Gastroesophageal sphincter (tissue), 4 donors: Measurements from ENCODE around the gene TMOD4. TPM values are rescaled to one million over a fixed set of nuclear protein-coding genes. Genes with fewer than 3 reads are reported as not detected.
A peak's percentile ranks its signal among the peaks of the same experiment; 100 is the strongest.

Experiments
- ATAC-seq: fragments of 150-250 bp; one replicate; pipeline ENCODE4 v1.9.1; 2016; ENCODE audit warnings: mild to moderate bottlenecking, moderate library complexity
- H3K27ac ChIP-seq, 4 donors: fragments of 200-600 bp; sonication (generic) in 3 of 4; 1 replicate in 3 of 4; 2 replicates in 1 of 4; pipeline ENCODE4 v1.5.1; 2016 to 2019
- H3K27me3 ChIP-seq: fragments of 200-600 bp; sonication (generic); one replicate; pipeline ENCODE4 v1.5.1; 2019
- H3K36me3 ChIP-seq, 2 donors: fragments of 200-600 bp; sonication (generic); one replicate each; pipeline ENCODE4 v1.5.1; 2019; ENCODE audit warnings: control low read depth in 1 of 2
- H3K4me1 ChIP-seq, 3 donors: fragments of 200-600 bp; sonication (generic); 1 replicate in 2 of 3; 2 replicates in 1 of 3; pipeline ENCODE4 v1.5.1; 2016 to 2019; ENCODE audit warnings: control low read depth in 2 of 3
- H3K4me3 ChIP-seq, 2 donors: fragments of 200-600 bp; sonication (generic); one replicate each; pipeline ENCODE4 v1.5.1; 2019; ENCODE audit warnings: mild to moderate bottlenecking in 1 of 2, moderate library complexity in 1 of 2
- H3K9me3 ChIP-seq, 3 donors: fragments of 200-600 bp; sonication (generic); one replicate each; pipeline ENCODE4 v1.5.1; 2017 to 2019; ENCODE audit warnings: control low read depth in 2 of 3
- CTCF ChIP-seq, 4 experiments: fragments of 200-600 bp in 2 of 4; fragments of 450-650 bp in 2 of 4; sonication (generic) in 1 of 4; IDR thresholded peaks; one replicate each; pipeline ENCODE4 v1.5.1; 2017 to 2019; ENCODE audit warnings: antibody characterized with exemption in 4 of 4, mild to moderate bottlenecking in 2 of 4, moderate library complexity in 2 of 4
- EP300 ChIP-seq: sonication (generic); formaldehyde crosslinking; IDR thresholded peaks from one replicate; pipeline ENCODE4 v1.6.1; 2017; ENCODE audit warnings: antibody characterized with exemption, mild to moderate bottlenecking
- POLR2A ChIP-seq, 2 donors: fragments of 450-650 bp; IDR thresholded peaks; one replicate each; pipeline ENCODE4 v1.6.1; 2017; ENCODE audit warnings: antibody characterized with exemption in 2 of 2, mild to moderate bottlenecking in 2 of 2, moderate library complexity in 1 of 2
- POLR2AphosphoS5 ChIP-seq: sonication (generic); formaldehyde crosslinking; IDR thresholded peaks from one replicate; pipeline ENCODE4 v1.6.1; 2017; ENCODE audit warnings: antibody characterized with exemption
- WGBS, 2 donors: methylation state at CpG; one replicate each; pipeline ENCODE4 v1.1.5; 2018; ENCODE audit warnings: low coverage in 1 of 2; 5-methylcytosine and 5-hydroxymethylcytosine counted together
- total RNA-seq, 4 donors: library from RNA; depleted of rRNA; stranded (reverse); fragments of >200 nt; gene quantifications; one replicate each; pipeline ENCODE4 v1.1.0, GENCODE V29; 2016

TMOD4 gene
- total RNA-seq, 4 donors from 2014 or later = 2.2 TPM; not detected in 3

DNA sequence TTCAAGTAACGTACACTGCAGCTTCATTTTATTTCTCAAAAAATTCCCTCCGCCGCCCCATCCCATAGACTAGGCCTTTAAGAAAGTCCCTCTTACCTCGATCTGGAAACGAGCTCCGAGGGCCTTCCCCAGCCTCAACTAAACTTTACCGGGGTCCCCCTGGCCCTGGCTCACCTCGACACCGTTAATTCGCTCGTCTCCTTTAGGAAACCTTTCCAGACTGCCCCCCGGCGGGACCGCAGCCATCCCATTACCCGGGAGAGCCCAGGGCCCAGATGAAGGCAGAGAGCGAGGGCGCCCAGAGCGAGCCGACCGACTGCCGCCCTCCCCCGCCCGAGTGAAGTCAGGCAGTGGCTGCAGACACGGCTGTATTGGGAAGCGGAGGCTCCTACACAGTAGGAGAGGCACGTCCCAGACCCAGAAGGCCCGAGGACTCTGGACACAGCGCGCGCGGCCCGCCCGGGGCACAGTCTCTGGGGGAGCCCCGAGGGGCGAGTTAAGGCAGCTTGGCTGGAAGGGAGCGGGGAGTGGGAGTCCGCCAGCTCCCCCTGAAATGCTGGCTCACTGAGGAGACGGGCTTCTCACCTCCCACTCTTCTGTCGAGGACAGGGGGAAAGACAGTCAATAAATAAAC is 44.0 kb downstream of the TMOD4 start:
- H3K4me3 ChIP-seq = peak overlapping the region; percentile 36 to 46
- 0 to 9% methylated on average over 5 to 7 of the region's 39 CpGs for WGBS, 2 donors
- ATAC-seq = peak; percentile 45

DNA sequence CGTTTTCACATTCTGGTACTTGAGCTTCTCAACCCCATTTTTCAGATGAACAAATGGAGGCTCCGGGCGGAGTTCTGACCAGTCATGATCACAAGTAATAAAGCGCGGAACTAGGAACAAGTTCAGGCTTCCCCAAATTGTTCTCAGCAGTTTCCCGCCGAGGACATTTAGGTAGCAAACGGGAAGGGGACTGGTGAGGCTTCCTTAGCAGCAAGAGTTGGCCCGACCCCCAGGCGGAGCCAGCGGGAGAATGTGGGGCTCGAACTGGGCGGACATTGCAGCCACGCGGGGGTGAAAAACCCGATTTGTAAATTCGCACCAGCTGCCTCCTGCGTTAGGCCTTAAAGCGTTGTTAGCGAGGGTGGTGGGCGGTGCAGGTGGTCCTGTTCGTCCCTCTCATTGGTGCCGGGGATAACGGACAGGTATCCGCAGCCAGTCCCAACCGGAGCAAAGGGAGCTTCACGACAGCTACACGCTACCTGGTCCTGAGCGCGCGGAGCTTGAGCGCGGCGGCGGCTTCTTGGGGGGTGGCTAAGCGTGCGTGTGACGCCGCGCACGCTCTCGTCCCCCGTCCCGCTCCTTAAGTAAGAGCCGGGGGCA is 44.7 kb downstream of the TMOD4 start:
- H3K27me3 ChIP-seq = no peaks in the 10 kb centered on the region
- H3K4me3 ChIP-seq = peak overlapping the region; percentile 36 to 46
- TF ChIP-seq EP300 (no peak), POLR2A (IDR thresholded peaks at IDR 0.05) (no peak), CTCF (IDR thresholded peaks at IDR 0.05) (peak in 2 of 4 experiments; percentile 17), POLR2AphosphoS5 (peak; percentile 34)
- peak overlapping the region; percentile 26 to 82 (median 78) for H3K27ac ChIP-seq
- ATAC-seq = peak; percentile 98
- H3K4me1 ChIP-seq = peaks cover 0 to 24% (median 8%) of the 10 kb centered on the region in 3 donors
- 8 to 11% methylated on average over 14 to 16 of the region's 45 CpGs for WGBS, 2 donors
- peaks cover 0 to 37% of the 10 kb centered on the region in 2 donors for H3K36me3 ChIP-seq
- H3K9me3 ChIP-seq = no peaks in the 10 kb centered on the region

More for the DNA sequence above, 44.0 kb downstream of the TMOD4 start:
- Histone ChIP-seq H3K9me3 (no peaks in the 10 kb centered on the region), H3K27me3 (no peaks in the 10 kb centered on the region), H3K4me1 (peaks cover 0 to 24% (median 8%) of the 10 kb centered on the region in 3 donors), H3K27ac (peak overlapping the region; percentile 3 to 82 (median 78)), H3K36me3 (peaks cover 0 to 41% of the 10 kb centered on the region in 2 donors)
- TF ChIP-seq POLR2A (IDR thresholded peaks at IDR 0.05) = no peak
- TF ChIP-seq POLR2AphosphoS5 = no peak
- no peak for TF ChIP-seq CTCF (IDR thresholded peaks at IDR 0.05)
- TF ChIP-seq EP300 = no peak

- Histone ChIP-seq H3K4me3 (no peak overlapping the region), H3K4me1 (peaks cover 0 to 24% (median 8%) of the 10 kb centered on the region in 3 donors), H3K9me3 (no peaks in the 10 kb centered on the region), H3K27ac (no peak overlapping the region), H3K36me3 (peaks cover 0 to 30% of the 10 kb centered on the region in 2 donors), H3K27me3 (no peaks in the 10 kb centered on the region)
- WGBS, 2 donors = 61 to 84% methylated on average over 6 of the region's 6 CpGs
- TF ChIP-seq EP300 (no peak), CTCF (IDR thresholded peaks at IDR 0.05) (no peak), POLR2A (IDR thresholded peaks at IDR 0.05) (no peak), POLR2AphosphoS5 (no peak)
- no peak for ATAC-seq
These were observed 47.0 kb downstream of the TMOD4 start for GRCh38 chr1:151128800-151129199.

- no peak for ATAC-seq
- peaks cover 0 to 55% of the 10 kb centered on the region in 2 donors for H3K36me3 ChIP-seq
- WGBS, 2 donors = 76 to 77% methylated on average over 5 of the region's 5 CpGs
These were observed 50.9 kb downstream of the TMOD4 start for GRCh38 chr1:151124763-151125403.

More at GRCh38 chr1:151124763-151125403, 50.9 kb downstream of the TMOD4 start:
- H3K4me1 ChIP-seq = no peaks in the 10 kb centered on the region
- TF ChIP-seq CTCF (IDR thresholded peaks at IDR 0.05) = no peak
- TF ChIP-seq POLR2AphosphoS5 = no peak
- TF ChIP-seq EP300 = no peak
- TF ChIP-seq POLR2A (IDR thresholded peaks at IDR 0.05) = no peak
- H3K27me3 ChIP-seq = no peaks in the 10 kb centered on the region
- H3K9me3 ChIP-seq = no peaks in the 10 kb centered on the region
- no peak overlapping the region for H3K27ac ChIP-seq
- no peak overlapping the region for H3K4me3 ChIP-seq

Other genes starting within 250 kb of the TMOD4 start
- 10 to 100 TPM; 21.9 to 32.2 (median 28.7) TPM for gene SETDB1, start 249.6 kb downstream of the TMOD4 start, total RNA-seq
- gene CERS2, start 201.1 kb downstream of the TMOD4 start, total RNA-seq = 100 to 1,000 TPM in 3 of 4 donors, 10 to 100 TPM in 1; 98.3 to 142 (median 127) TPM
- gene ANXA9, start 193.7 kb downstream of the TMOD4 start, total RNA-seq = under 1 TPM in 1 of 4 donors, not detected in 3; 0.31 TPM
- gene MINDY1, start 169.1 kb downstream of the TMOD4 start, total RNA-seq = 10 to 100 TPM; 21.2 to 39.2 (median 33.2) TPM
- gene PRUNE1, start 167.5 kb downstream of the TMOD4 start, total RNA-seq = 10 to 100 TPM; 24.2 to 28.9 (median 26.7) TPM
- gene BNIPL, start 139.4 kb downstream of the TMOD4 start, total RNA-seq = 1 to 10 TPM in 1 of 4 donors, under 1 TPM in 3; 0.13 to 6.1 (median 0.70) TPM
- gene C1orf56, start 128.2 kb downstream of the TMOD4 start, total RNA-seq = 1 to 10 TPM; 3.7 to 9.8 (median 7.0) TPM
- gene CDC42SE1, start 116.4 kb downstream of the TMOD4 start, total RNA-seq = 10 to 100 TPM; 51.2 to 56.0 (median 54.4) TPM
- gene MLLT11, start 115.6 kb downstream of the TMOD4 start, total RNA-seq = 1 to 10 TPM in 2 of 4 donors, under 1 TPM in 2; 0.16 to 1.8 (median 1.1) TPM
- gene GABPB2, start 105.2 kb downstream of the TMOD4 start, total RNA-seq = 10 to 100 TPM; 20.6 to 28.5 (median 21.6) TPM
- 10 to 100 TPM in 1 of 4 donors, 1 to 10 TPM in 3; 6.1 to 13.9 (median 8.0) TPM for gene SEMA6C, start 29.4 kb downstream of the TMOD4 start, total RNA-seq
- 1 to 10 TPM in 3 of 4 donors, under 1 TPM in 1; 0.85 to 7.2 (median 4.4) TPM for gene TNFAIP8L2, start 19.3 kb downstream of the TMOD4 start, total RNA-seq
- gene LYSMD1, start 10.1 kb downstream of the TMOD4 start, total RNA-seq = 10 to 100 TPM; 14.0 to 28.6 (median 14.4) TPM
- gene SCNM1, start 9.8 kb downstream of the TMOD4 start, total RNA-seq = 10 to 100 TPM; 18.7 to 32.0 (median 25.6) TPM
- gene VPS72, start 14.2 kb upstream of the TMOD4 start, total RNA-seq = 10 to 100 TPM; 46.4 to 82.0 (median 66.5) TPM
- 10 to 100 TPM; 42.8 to 80.1 (median 49.9) TPM for gene PIP5K1A, start 22.6 kb upstream of the TMOD4 start, total RNA-seq
- 100 to 1,000 TPM; 163 to 184 (median 171) TPM for gene PSMD4, start 78.8 kb upstream of the TMOD4 start, total RNA-seq
- gene ZNF687, start 106.3 kb upstream of the TMOD4 start, total RNA-seq = 10 to 100 TPM; 18.4 to 27.6 (median 24.4) TPM
- gene PI4KB, start 151.4 kb upstream of the TMOD4 start, total RNA-seq = 100 to 1,000 TPM in 2 of 4 donors, 10 to 100 TPM in 2; 95.0 to 104 (median 97.9) TPM
- gene RFX5, start 171.3 kb upstream of the TMOD4 start, total RNA-seq = 10 to 100 TPM; 32.6 to 66.1 (median 44.5) TPM
- 100 to 1,000 TPM in 2 of 4 donors, 10 to 100 TPM in 2; 52.8 to 251 (median 109) TPM for gene SELENBP1, start 196.7 kb upstream of the TMOD4 start, total RNA-seq
- 100 to 1,000 TPM; 192 to 245 (median 232) TPM for gene PSMB4, start 223.6 kb upstream of the TMOD4 start, total RNA-seq